Measurements from ENCODE around the gene DEFB110.

The DEFB110 gene

DNA sequence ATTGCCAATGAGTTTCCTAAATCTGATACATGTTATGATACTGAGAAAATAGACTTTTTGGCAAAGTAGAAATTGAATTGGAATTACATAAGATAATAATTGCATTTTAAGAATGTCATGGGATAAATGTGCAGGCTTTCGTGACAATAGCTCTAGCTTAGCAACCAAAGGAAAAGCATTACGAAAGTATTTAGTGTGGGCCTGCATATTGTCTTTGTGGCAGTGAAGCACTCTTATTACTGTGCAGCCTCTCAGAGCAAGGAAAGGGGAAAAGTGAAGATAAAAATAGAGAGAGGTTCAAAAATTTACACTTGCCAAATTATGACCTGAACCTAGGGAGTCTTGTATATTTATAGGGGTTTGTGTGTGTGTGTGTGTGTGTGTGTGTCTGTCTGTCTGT, 39.7 kb downstream of the DEFB110 start:
- TF ChIP-seq RARB (CRISPR knock-in tag; IDR thresholded peaks at IDR 0.05) = no peak
- TF ChIP-seq TCF4 (CRISPR knock-in tag; IDR thresholded peaks at IDR 0.05; ENCODE audit: borderline replicate concordance) = no peak
- no peak for ATAC-seq

DNA sequence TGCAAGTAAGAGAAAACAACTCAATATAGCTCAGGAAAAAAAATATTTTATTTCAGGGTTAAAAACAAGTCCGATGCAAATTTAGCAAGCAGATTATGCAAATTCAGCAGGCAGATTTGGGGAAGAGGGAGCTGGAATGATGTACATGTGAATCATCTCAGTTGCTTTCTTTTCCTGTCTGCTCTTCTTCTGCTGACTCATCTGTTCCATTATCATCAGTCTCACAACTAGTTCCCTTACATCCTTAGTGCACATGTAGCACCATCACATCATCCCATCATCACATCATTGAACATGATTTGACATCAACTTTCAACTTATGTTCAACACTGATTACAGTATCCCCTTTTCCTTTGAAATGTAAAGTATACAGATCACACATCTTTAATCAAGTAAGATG, 40.9 kb downstream of the DEFB110 start:
- TF ChIP-seq ZC3H10 (CRISPR knock-in tag; IDR thresholded peaks at IDR 0.05) = no peak
- TF ChIP-seq OSR1 (CRISPR knock-in tag; IDR thresholded peaks at IDR 0.05) = no peak
- TF ChIP-seq SNAI2 (CRISPR knock-in tag; IDR thresholded peaks at IDR 0.05) = no peak
- no peak for TF ChIP-seq CREB5 (CRISPR knock-in tag; IDR thresholded peaks at IDR 0.05; ENCODE audit: low read depth)
- no peak for TF ChIP-seq TCF4 (CRISPR knock-in tag; IDR thresholded peaks at IDR 0.05; ENCODE audit: borderline replicate concordance)
- TF ChIP-seq CSDC2 (CRISPR knock-in tag; IDR thresholded peaks at IDR 0.05) = no peak
- no peak for TF ChIP-seq ZNF8 (CRISPR knock-in tag; IDR thresholded peaks at IDR 0.05)
- TF ChIP-seq PPARA (CRISPR knock-in tag; IDR thresholded peaks at IDR 0.05; ENCODE audit: borderline replicate concordance) = no peak
- TF ChIP-seq, protein P1, sequence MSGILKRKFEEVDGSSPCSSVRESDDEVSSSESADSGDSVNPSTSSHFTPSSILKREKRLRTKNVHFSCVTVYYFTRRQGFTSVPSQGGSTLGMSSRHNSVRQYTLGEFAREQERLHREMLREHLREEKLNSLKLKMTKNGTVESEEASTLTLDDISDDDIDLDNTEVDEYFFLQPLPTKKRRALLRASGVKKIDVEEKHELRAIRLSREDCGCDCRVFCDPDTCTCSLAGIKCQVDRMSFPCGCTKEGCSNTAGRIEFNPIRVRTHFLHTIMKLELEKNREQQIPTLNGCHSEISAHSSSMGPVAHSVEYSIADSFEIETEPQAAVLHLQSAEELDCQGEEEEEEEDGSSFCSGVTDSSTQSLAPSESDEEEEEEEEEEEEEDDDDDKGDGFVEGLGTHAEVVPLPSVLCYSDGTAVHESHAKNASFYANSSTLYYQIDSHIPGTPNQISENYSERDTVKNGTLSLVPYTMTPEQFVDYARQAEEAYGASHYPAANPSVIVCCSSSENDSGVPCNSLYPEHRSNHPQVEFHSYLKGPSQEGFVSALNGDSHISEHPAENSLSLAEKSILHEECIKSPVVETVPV (CRISPR knock-in tag; IDR thresholded peaks at IDR 0.05) = no peak
- TF ChIP-seq BACH2 (CRISPR knock-in tag; IDR thresholded peaks at IDR 0.05; ENCODE audit: borderline replicate concordance) = no peak
- no peak for TF ChIP-seq TOX (CRISPR knock-in tag; IDR thresholded peaks at IDR 0.05; ENCODE audit: borderline replicate concordance)
- TF ChIP-seq ESRRG (CRISPR knock-in tag; IDR thresholded peaks at IDR 0.05) = no peak
- TF ChIP-seq ZFP30 (CRISPR knock-in tag; IDR thresholded peaks at IDR 0.05) = no peak
- no peak for ATAC-seq

- no peak for ATAC-seq
These were observed 42.2 kb downstream of the DEFB110 start for GRCh38 chr6:49979584-49979983.

More at GRCh38 chr6:49979584-49979983, 42.2 kb downstream of the DEFB110 start:
- TF ChIP-seq ESRRG (CRISPR knock-in tag; IDR thresholded peaks at IDR 0.05) (no peak), ZFP3 (CRISPR knock-in tag; IDR thresholded peaks at IDR 0.05) (no peak), RARB (CRISPR knock-in tag; IDR thresholded peaks at IDR 0.05) (no peak), SNAI2 (CRISPR knock-in tag; IDR thresholded peaks at IDR 0.05) (no peak), ARNTL (CRISPR knock-in tag; IDR thresholded peaks at IDR 0.05; ENCODE audit: borderline replicate concordance, low read depth) (no peak), ZFP30 (CRISPR knock-in tag; IDR thresholded peaks at IDR 0.05) (no peak), CSDC2 (CRISPR knock-in tag; IDR thresholded peaks at IDR 0.05) (no peak), GLIS3 (CRISPR knock-in tag; IDR thresholded peaks at IDR 0.05) (no peak), TOX (CRISPR knock-in tag; IDR thresholded peaks at IDR 0.05; ENCODE audit: borderline replicate concordance) (no peak), ZNF70 (CRISPR knock-in tag; IDR thresholded peaks at IDR 0.05) (no peak), ISL1 (CRISPR knock-in tag; IDR thresholded peaks at IDR 0.05) (no peak), OSR1 (CRISPR knock-in tag; IDR thresholded peaks at IDR 0.05) (no peak), ZNF8 (CRISPR knock-in tag; IDR thresholded peaks at IDR 0.05) (no peak), BACH2 (CRISPR knock-in tag; IDR thresholded peaks at IDR 0.05; ENCODE audit: borderline replicate concordance) (no peak)
- TF ChIP-seq, protein P2, sequence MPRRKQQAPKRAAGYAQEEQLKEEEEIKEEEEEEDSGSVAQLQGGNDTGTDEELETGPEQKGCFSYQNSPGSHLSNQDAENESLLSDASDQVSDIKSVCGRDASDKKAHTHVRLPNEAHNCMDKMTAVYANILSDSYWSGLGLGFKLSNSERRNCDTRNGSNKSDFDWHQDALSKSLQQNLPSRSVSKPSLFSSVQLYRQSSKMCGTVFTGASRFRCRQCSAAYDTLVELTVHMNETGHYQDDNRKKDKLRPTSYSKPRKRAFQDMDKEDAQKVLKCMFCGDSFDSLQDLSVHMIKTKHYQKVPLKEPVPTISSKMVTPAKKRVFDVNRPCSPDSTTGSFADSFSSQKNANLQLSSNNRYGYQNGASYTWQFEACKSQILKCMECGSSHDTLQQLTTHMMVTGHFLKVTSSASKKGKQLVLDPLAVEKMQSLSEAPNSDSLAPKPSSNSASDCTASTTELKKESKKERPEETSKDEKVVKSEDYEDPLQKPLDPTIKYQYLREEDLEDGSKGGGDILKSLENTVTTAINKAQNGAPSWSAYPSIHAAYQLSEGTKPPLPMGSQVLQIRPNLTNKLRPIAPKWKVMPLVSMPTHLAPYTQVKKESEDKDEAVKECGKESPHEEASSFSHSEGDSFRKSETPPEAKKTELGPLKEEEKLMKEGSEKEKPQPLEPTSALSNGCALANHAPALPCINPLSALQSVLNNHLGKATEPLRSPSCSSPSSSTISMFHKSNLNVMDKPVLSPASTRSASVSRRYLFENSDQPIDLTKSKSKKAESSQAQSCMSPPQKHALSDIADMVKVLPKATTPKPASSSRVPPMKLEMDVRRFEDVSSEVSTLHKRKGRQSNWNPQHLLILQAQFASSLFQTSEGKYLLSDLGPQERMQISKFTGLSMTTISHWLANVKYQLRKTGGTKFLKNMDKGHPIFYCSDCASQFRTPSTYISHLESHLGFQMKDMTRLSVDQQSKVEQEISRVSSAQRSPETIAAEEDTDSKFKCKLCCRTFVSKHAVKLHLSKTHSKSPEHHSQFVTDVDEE (CRISPR knock-in tag; IDR thresholded peaks at IDR 0.05) = no peak
- TF ChIP-seq, protein P3, sequence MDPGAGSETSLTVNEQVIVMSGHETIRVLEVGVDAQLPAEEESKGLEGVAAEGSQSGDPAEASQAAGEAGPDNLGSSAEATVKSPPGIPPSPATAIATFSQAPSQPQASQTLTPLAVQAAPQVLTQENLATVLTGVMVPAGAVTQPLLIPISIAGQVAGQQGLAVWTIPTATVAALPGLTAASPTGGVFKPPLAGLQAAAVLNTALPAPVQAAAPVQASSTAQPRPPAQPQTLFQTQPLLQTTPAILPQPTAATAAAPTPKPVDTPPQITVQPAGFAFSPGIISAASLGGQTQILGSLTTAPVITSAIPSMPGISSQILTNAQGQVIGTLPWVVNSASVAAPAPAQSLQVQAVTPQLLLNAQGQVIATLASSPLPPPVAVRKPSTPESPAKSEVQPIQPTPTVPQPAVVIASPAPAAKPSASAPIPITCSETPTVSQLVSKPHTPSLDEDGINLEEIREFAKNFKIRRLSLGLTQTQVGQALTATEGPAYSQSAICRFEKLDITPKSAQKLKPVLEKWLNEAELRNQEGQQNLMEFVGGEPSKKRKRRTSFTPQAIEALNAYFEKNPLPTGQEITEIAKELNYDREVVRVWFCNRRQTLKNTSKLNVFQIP (CRISPR knock-in tag; IDR thresholded peaks at IDR 0.05; ENCODE audit: borderline replicate concordance, low read depth) = no peak
- TF ChIP-seq, protein P4, sequence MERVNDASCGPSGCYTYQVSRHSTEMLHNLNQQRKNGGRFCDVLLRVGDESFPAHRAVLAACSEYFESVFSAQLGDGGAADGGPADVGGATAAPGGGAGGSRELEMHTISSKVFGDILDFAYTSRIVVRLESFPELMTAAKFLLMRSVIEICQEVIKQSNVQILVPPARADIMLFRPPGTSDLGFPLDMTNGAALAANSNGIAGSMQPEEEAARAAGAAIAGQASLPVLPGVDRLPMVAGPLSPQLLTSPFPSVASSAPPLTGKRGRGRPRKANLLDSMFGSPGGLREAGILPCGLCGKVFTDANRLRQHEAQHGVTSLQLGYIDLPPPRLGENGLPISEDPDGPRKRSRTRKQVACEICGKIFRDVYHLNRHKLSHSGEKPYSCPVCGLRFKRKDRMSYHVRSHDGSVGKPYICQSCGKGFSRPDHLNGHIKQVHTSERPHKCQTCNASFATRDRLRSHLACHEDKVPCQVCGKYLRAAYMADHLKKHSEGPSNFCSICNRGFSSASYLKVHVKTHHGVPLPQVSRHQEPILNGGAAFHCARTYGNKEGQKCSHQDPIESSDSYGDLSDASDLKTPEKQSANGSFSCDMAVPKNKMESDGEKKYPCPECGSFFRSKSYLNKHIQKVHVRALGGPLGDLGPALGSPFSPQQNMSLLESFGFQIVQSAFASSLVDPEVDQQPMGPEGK (CRISPR knock-in tag; IDR thresholded peaks at IDR 0.05; ENCODE audit: borderline replicate concordance) = no peak
- TF ChIP-seq, protein P1 (CRISPR knock-in tag; IDR thresholded peaks at IDR 0.05) = no peak
